Measurements from ENCODE around the gene RPUSD2. TPM values are rescaled to one million over a fixed set of nuclear protein-coding genes. Genes with fewer than 3 reads are reported as not detected.

The RPUSD2 gene
- polyA plus RNA-seq, 3 donors = 1.1 to 6.3 (median 4.3) TPM

GRCh38 chr15:40593165-40593564, 24.1 kb downstream of the RPUSD2 start:
- Mint-ChIP-seq H3K9me3 (peaks cover 0 to 1% (median 0%) of the 10 kb centered on the region in 7 donors), H3K36me3 (no peaks in the 10 kb centered on the region), H3K4me3 (peak overlapping the region; percentile 96 to 99), H3K27me3 (ENCODE audit: low read depth in 3 of 3) (peaks cover 0 to 2% (median 0%) of the 10 kb centered on the region in 3 donors), H3K27ac (no peak overlapping the region), H3K4me1 (peaks cover 26% of the 10 kb centered on the region)
- Histone ChIP-seq H3K36me3 (replicated peaks in 1 of 2; ENCODE audit: control insufficient read depth in 1 of 2, insufficient read depth in 2 of 2, low read length in 2 of 2) (no peaks in the 10 kb centered on the region), H3K4me3 (replicated peaks in 1 of 3; ENCODE audit: low read depth in 2 of 3, low read length in 3 of 3) (peak overlapping the region in 1 of 3 experiments; percentile 89), H2AFZ (ENCODE audit: insufficient read depth, low read depth, low read length, poor library complexity, severe bottlenecking) (peak overlapping the region; percentile 97), H3K79me2 (ENCODE audit: insufficient read depth, low read length) (peaks cover 41% of the 10 kb centered on the region), H3K4me2 (replicated peaks; ENCODE audit: extremely low read depth, low read length, poor library complexity, severe bottlenecking) (peak overlapping the region; percentile 92), H3K4me1 (ENCODE audit: control insufficient read depth in 1 of 2, insufficient read depth in 2 of 2, low read length in 2 of 2) (peaks cover 17 to 23% of the 10 kb centered on the region in 2 donors), H3K9ac (ENCODE audit: insufficient read depth, low read length, poor library complexity, severe bottlenecking) (no peak overlapping the region), H3K27ac (ENCODE audit: low read depth in 1 of 2, low read length in 2 of 2) (no peak overlapping the region), H3K9me3 (replicated peaks in 1 of 2; ENCODE audit: control insufficient read depth in 1 of 2, insufficient read depth in 1 of 2, low read length in 2 of 2) (no peaks in the 10 kb centered on the region), H4K20me1 (ENCODE audit: insufficient read depth, low read length) (no peaks in the 10 kb centered on the region), H3K27me3 (ENCODE audit: control insufficient read depth in 2 of 2, insufficient read depth in 2 of 2, low read length in 2 of 2) (no peaks in the 10 kb centered on the region)
- intact Hi-C loops (cut with micrococcal nuclease) = loop anchor here in 1 of 2 donors (10.0 kb wide), 1 partner anchor 102 kb away; the partner anchor contains the start of gene RAD51
- no CpG with 5 or more reads among the region's 2 CpGs for WGBS (ENCODE audit: insufficient coverage)
- no peak for TF ChIP-seq CTCF (IDR thresholded peaks at IDR 0.05)
- DNase-seq = no peak

- Histone ChIP-seq H3K27me3 (ENCODE audit: control insufficient read depth in 2 of 2, insufficient read depth in 2 of 2, low read length in 2 of 2) (no peaks in the 10 kb centered on the region), H3K4me2 (replicated peaks; ENCODE audit: extremely low read depth, low read length, poor library complexity, severe bottlenecking) (peak within 1 kb of the TSS; percentile 92), H3K4me1 (ENCODE audit: control insufficient read depth in 1 of 2, insufficient read depth in 2 of 2, low read length in 2 of 2) (peaks cover 17 to 23% of the 10 kb centered on the region in 2 donors), H2AFZ (ENCODE audit: insufficient read depth, low read depth, low read length, poor library complexity, severe bottlenecking) (peak within 1 kb of the TSS; percentile 97), H3K27ac (ENCODE audit: low read depth in 1 of 2, low read length in 2 of 2) (peak within 1 kb of the TSS; percentile 88 to 92), H3K36me3 (replicated peaks in 1 of 2; ENCODE audit: control insufficient read depth in 1 of 2, insufficient read depth in 2 of 2, low read length in 2 of 2) (no peaks in the 10 kb centered on the region), H3K9me3 (replicated peaks in 1 of 2; ENCODE audit: control insufficient read depth in 1 of 2, insufficient read depth in 1 of 2, low read length in 2 of 2) (no peaks in the 10 kb centered on the region), H4K20me1 (ENCODE audit: insufficient read depth, low read length) (no peaks in the 10 kb centered on the region), H3K9ac (ENCODE audit: insufficient read depth, low read length, poor library complexity, severe bottlenecking) (peak within 1 kb of the TSS; percentile 74), H3K4me3 (replicated peaks in 1 of 3; ENCODE audit: low read depth in 2 of 3, low read length in 3 of 3) (peak within 1 kb of the TSS; percentile 73 to 98 (median 89)), H3K79me2 (ENCODE audit: insufficient read depth, low read length) (peaks cover 47% of the 10 kb centered on the region)
- intact Hi-C loops (cut with micrococcal nuclease) = loop anchor here in 1 of 2 donors (10.0 kb wide), 1 partner anchor 101 kb away; the partner anchor contains the start of gene RAD51
- Mint-ChIP-seq H3K9me3 (peaks cover 0 to 1% (median 0%) of the 10 kb centered on the region in 7 donors), H3K27me3 (ENCODE audit: low read depth in 3 of 3) (peaks cover 0 to 2% (median 0%) of the 10 kb centered on the region in 3 donors), H3K36me3 (no peaks in the 10 kb centered on the region), H3K4me1 (peaks cover 26% of the 10 kb centered on the region), H3K4me3 (peak within 1 kb of the TSS; percentile 96 to 99), H3K27ac (peak within 1 kb of the TSS; percentile 95 to 100 (median 99))
- TF ChIP-seq CTCF (IDR thresholded peaks at IDR 0.05) = no peak
- WGBS (ENCODE audit: insufficient coverage) = 0% methylated on average over 35 of the region's 41 CpGs
- peak; percentile 92 to 96 (median 94) for DNase-seq
These were observed 24.7 kb downstream of the RPUSD2 start, which contains the start of gene KNL1 for GRCh38 chr15:40593588-40594428. Gene KNL1 (plus strand): TSS chr15:40594249. CDS start chr15:40602932, 8,683 bp downstream.
